Effector CD8-positive, alpha-beta T cell (primary cell): Measurements from ENCODE around the gene NFILZ.
A peak's percentile ranks its signal among the peaks of the same experiment; 100 is the strongest.

Experiments used
- DNase-seq: peaks from one replicate; lab custom pipeline; 2025; lab: John Stamatoyannopoulos, UW
- total RNA-seq, 4 experiments: gene quantifications; one replicate each; lab custom pipeline; 2026; lab: John Stamatoyannopoulos, UW

NFILZ gene, protein sequence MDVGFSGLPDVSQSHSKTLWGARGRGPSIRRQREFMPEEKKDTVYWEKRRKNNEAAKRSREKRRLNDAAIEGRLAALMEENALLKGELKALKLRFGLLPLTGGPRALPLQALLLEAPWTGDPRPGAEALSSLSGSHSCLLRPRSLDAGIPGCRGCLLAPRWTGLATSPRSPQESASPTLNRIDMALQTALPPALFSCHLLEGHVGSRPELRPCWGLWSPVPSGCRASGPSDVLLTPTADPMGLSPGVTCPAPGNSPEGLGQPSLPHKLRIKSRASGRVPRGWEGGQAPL
- total RNA-seq = 0 to 0.72 (median 0.10) reads per million in 4 experiments

DNA sequence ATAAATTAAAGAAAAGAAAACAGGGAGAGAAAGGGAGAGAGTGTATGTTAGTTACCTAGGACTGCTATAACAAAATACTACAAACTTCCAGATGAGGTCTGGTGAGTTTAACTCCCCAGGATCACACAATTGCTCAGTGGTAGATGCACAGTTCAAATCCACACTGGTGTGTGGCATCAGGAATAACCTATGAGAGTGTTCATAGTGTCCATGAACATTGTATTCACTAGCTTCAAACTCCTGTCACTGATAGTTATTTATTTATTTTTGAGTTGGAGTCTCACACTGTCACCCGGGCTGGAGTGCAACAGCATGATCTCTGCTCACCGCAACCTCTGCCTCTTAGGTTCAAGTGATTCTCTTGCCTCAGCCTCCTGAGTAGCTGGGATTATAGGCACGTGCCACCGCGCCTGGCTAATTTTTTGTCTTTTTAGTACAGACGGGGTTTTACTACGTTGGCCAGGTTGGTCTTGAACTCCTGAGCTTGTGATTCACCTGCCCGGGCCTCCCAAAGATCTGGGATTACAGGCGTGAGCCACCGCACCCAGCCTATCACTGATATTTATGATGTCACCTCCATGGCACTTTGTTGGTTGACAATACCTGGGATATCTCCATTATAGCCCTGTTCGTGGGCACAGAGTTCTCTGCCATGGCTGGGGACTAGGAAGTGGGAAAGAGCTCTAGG is at the start of gene NFILZ:
Gene NFILZ (plus strand): TSS at position 638 of the 688 bp plus-strand sequence. CDS start 46,133 bp downstream, outside the sequence.
- no peak for DNase-seq

DNA sequence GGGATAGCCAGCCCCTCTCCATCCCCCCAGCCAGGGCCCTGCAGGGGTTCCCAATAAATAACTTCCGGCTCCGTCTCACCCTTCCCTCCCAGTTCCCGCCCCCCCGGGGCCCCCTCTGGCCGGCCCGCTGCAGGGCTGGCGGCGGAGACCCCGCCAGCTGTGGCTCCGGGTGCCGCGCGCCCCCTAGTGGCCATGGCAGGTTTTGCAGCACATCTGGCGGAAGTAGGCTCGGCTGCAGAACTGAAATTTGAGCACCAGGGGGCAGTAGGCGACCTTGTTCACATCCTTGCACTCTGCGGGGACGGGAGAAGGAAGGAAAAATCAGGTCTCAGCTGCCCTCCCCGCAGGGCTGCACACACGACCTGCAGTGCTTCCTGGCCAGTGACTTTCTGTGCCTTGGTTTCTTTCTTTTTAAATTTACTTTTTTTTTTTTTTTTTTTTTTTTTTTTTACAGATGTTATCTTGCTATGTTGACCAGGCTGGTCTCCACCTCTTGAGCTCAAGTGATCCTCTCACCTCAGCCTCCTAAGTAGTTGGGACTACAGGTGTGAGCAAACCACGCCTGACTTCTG is 49.6 kb upstream of the NFILZ start:
- DNase-seq = peak; percentile 76

DNA sequence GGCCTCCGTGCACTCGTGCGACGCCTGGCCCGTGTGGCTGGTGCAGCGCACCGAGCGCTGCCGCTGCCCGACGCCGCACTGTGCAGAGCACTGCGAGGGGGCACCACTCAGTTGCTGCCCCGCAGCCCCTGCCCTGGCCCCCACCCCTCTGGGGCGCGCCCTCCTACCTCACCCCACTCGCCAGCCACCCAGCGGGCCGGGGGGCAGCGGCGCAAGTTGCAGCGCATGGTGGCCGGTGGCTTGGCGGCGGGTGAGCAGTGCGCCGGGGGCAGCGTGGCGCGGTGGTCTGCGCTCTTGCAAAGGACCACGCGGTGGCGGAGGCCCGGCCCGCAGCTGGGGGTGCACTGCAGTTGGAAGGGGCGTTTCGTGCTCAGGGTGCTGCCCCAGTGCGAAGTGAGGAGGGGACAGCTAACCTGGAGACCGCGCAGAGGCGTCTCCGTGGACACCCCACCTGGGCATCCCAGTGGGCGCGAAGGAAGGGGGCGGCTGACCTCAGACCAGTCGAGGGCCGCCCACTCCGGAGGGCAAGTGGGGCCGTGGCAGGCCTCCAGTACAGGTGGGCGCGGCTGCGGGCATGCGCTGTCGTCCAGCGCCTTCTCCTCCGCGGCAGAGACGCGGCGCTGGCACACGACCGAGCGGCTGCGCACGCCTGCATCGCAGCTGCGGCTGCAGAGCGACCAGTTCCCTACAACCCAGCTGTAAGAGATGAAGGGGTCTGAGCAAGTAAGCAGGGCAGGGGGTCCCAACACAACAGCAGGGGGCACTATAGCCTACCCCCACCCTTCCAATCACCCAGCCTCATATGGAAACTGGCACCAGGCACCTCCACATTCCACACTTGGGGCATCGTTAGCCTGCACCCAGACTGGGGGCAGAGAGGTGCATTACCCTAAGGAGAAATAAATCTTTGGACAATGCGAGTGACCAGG is 45.2 kb upstream of the NFILZ start:
- no peak for DNase-seq

DNA sequence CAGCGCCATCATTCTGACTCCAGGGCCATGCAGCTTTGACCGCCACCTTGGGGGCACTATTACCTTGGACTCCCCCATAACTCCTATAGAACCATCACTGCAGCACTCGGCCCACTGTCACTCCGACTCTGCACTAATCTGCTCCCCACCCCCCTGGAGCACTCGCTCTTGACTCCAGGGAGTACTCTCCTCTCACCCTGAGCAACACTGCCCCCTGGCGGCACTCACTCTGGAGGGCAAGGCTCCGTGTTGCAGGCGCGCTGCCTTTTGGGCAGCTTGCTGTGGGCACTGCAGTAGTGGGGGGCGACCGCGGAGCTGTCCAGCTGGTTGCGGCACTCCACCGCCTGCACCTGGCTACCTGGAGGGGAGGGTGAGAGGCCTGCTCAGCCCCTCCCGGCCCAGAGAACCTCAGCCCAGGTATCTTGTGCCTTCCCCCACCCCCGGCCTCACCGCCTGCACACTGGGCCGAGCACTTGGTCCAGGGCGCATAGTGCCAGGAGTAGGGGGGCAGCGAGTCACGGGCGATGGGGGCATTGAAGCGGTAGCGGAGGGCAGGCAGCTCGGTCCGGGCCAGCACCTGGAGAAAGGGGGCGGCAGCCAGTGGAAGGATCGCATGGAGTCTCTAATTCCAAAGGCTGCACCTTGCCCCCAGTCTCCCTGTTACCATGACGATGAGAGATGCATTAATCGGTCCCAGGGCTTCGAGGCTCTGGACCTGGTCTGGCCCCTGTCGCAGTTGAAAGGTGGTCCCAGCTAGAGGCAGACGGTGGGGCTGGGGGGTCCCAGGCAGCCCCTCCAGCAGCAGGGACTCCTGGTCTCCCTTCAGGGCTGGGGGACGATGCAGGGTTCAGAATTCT is 44.3 kb upstream of the NFILZ start:
- DNase-seq = peak; percentile 25

DNA sequence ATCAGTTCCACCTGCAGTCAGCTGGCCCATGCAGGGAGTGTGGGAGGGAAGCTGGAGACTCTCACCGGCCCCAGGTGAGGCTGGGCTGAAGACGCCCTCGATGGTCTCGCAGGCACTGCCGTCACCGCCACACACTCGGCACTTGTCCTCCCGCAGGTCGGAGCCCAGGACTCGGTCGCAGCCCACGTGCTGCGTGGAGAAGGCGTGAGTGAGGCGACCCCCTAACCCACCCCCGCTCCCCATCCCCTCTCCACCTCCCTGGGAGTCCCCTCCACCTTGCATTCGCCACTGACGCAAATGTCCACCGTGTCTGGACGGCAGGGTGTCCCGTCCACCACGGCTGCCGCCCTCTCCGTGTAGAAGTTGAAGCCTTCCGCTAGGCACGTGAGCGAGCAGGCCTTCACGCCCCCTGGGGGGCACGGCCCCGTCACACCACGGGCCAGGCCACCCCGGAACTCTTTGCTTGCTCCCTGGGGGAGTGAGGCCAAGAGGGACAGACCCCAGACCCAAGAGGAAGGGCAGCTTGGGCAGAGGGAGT is 41.2 kb upstream of the NFILZ start:
- no peak for DNase-seq

DNA sequence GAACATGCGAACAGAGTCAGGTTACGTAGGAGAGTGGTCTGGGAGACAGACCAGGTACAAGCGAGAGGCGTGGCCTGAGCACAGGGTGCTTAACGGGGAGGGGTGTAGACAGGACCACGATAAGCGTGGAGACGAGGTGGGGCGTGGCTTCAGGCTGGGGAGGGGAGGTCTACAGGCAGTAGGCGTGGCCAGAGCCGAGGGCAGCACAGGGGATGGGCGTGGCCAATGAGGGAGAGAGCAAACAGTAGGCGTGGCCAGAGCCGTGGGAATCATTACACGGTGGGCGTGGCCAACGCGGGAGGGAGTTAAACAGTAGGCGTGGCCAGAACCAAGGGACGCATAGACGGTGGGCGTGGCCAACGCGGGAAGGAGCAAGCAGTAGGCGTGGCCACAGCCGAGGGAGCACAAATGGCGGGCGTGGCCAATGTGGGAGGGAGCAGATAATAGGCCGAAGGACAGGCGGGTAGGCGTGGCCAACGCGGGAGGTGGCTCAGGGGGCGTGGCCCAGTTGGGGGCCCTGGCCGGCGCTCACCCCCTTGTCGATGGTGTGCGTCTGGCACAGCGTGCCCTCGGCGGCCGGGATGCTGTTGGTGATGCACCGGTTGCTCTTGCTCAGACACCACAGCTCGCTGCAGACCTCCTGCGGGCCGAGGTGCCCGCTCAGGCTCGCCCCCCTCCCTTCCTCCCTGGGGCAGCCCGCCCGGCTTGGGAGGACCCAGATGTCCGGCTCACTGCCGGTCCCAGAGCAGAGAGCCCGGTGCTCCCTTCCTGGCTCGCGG is 38.0 kb upstream of the NFILZ start:
- DNase-seq = peak; percentile 99

DNA sequence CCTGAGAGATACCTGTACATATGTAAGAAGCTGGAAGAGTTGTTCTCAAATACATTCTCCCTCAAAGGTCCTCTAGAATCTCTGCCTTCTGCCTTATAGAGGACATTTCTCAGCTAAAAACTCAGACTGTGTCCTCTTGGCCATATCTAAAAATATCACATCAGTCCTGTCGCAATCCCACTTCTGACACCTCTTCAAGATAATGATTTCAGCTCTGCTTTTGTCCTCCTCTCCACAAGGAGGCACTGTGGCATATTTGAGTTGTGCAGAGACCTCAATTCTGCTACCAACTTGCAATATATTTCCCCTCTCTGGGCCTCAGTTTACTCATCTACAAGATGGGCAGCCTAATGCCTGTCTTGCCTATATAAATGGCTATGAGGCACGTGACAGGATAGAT is 36.5 kb upstream of the NFILZ start:
- no peak for DNase-seq

DNA sequence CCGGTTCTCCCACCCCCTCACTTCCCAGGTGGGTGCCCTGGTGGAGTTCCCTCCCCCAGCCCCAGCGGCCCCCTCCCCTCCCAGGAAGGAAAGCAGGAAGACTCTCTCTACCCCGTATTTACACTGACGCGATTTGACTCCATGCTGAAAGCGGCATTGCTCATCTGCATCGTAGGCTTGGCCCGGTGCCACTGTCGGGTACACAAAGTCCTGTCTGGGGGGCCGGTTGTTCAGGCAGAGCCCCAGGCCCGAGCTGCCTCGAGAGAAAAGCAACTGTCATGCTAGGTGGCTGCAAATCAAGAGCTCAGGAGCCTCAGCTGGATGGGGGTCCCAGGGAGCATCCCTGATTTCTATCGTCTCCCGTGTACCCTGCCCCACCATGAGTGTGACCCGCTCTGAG is 34.8 kb upstream of the NFILZ start:
- DNase-seq = no peak

DNA sequence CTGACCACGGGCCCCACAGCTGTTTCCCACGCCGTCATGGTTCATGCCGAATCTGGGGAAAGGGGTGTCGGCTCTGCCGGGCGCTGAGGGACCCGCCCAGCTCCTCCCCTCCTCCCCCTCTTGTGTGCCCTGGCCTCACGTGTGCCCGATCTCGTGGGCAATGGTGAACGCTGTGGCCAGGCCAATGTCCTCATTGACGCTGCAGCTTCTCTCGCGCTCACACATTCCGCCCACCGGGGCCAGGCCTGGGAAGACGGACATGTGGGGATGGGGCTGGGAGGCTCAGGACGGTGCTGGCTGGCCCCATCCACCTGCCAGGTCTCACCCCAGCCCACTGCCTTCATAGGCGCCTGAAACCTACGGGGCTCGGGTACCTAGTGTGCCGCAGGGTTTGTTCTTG is 34.3 kb upstream of the NFILZ start:
- no peak for DNase-seq

DNA sequence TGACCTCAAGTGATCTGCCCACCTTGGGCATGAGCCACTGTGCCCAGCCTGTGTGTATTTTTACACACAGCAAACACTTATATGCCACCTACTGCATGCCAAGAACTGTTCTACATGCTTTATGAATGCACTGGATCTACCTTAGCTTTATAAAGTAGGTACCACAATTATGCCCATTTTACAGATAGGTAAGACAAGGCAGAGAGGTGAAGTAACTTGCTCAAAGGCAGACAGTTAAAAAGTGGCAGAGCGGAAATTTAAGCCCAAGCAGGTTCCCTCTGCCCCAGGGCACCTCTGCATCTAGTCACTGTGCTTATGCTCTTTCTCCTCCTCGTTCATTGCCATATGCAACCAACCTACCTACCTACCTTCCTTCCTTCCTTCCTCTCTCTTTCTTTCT is 30.4 kb upstream of the NFILZ start:
- DNase-seq = no peak

DNA sequence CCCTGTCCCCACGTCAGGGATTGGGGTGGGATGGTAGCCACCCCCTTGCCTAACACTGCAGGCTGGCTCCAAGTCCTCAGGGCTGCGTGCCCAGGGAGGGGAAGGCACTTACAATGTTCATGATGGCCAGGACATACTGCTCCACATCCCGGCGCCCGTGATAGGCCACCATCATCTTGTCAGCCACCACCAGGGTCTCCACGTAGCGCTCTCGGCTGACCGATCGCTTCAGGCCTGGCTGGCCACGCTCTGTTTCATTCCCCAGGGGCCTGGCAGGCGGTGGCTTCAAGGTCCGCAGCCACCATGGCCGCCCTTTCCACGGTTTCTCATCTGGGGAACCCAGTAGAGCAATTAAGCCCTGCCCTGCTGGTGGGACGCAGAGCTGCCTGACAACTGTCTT is 29.6 kb upstream of the NFILZ start:
- no peak for DNase-seq

DNA sequence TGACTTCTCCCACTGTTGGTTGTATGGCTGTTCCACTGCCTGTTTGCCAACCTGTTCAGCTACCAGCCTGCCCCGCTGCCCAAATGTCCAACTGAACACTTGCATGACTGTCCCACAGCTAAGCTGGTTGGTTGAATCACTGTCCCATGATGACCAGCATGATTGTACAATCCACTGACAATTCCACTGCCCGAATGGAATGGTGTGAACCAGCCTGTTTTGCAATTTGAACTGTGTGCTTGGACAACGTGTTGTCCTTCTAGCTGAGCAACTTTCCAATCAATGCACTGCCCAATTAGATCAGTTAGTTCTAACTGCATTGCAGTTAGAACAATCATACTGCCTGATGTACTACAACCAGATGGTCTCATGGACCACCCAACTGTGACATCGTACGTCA is 28.6 kb upstream of the NFILZ start:
- DNase-seq = no peak

DNA sequence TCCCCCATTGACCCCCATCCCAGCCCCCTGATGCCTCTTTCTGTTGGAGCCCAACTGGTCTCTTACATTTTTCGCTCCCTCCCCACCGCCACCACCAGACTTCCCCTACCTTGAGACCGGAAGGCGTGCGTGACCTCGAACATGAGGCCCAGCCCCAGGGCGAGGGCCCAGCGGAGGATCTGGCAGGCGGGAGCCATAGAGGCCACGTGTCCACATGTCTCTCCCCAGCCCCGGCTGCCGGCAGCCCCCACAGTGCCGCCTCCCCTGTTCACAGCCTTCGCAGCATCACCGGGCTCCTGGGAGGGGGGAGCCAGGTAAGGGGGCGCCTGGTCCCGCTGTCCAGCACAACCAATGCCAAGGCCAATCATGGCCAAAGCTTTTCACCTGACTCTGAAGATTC is 24.9 kb upstream of the NFILZ start:
- no peak for DNase-seq

DNA sequence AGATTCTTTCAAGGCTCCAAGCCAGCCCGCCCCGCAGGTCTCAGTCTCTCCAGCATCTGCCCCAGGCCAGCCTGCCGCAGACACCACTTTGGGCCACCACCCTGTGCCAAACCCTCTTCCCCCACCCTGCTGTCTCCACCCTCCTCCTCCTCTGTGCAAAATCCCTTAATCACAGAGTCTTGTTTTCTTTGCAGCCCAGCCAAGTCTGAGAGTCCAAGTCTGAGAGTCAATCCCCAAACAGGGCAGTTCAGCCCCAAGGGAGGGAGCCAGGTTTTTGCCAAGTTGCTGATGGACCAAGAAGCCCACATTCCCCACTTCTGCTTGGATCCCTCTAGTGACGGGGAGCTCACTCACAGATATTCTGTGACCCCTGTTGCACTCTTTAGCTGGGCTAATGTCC is 23.0 kb upstream of the NFILZ start:
- no peak for DNase-seq

DNA sequence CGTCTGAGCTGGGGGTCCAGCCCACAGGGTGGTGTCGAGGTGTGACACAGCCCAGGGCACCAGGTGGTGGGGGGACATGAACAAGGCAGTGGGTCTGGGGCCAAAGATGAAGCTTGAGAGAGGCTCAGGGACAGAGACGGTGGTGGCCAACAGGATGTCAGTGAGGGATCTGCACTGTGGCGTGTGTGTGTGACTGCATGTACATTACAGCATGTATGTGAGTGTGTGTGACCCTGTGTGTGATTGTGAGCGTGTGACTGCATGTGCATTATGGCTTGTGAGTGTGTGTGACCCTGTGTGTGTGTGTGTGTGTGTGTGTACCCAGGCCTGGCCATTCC is 21.5 kb upstream of the NFILZ start:
- no peak for DNase-seq

DNA sequence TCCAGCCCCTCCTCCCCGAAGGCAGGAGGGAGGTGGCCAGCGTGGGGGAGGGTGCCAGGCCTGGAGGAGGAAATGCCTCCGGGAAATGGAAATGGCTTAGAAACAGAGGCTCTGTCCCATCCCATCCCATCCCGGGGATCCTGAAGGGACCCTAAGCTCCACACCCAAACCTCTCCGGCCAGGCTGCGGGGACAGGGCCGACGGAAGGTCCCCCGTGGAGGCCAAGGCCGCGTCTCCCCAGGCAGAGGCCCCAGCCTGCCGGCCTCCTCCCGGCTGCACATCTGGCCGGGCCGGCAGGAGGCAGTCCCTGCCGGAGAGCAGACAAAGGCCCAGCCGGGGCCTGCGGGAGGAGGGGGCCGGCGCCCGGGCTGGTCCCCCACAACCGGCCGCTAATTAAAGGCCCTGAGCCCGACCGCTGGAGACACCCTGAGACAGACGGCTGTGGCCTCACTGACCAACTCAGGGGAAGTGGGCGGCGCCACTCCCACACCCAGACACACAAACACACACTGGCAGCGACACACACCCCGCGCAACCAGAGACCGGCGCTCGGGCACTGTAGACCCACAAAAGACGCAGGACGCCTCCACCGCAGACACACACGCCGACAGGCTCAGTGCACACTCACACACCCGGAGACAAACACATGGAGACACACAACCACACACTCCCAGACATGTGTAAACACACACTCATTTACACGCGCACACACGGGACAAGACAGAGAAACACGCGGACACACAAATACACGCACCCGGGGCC is 21.0 kb upstream of the NFILZ start:
- no peak for DNase-seq

DNA sequence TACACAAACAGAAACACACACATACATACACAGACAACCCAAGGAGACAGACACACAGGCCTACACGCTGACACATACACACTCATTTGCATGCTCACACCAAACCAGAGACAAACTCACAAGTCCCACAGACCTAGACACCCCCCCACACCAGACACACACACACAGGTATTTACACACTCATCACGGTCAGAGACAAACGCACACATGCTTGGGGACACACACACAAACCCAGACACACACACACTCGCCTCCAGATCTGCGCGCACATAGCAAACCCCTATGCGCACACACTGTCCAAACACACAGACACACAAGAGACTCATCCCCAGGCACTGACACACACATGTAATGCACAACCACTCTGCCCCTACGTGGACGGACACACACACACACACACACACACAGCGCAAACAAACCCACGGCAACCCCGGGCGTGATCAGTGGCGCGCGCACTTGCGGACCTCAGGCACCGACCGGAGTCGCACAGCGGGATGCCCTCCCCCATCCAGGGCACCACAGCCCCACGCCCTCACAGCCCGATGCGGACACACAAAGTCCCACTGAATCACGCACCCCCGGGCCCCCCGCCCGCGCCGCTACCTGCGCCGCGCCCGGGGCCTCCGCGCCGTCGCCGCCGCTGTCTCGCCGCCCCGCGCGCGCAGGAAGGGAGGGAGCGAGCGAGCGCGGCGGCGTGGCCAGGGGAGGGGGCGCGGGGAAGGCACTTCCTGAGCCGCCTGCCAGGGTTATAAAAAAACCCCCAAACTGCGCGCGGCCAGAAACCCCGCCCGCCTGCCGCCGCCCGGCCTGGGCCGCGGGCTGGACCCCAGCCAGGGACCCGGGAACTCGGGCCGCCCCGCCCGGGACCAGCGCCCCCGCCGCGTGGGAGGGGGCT is 20.1 kb upstream of the NFILZ start, which contains the start of gene ADAMTS10:
Gene ADAMTS10 (minus strand): TSS at position 675 of the 895 bp plus-strand sequence. CDS start 5,005 bp downstream, outside the sequence.
- DNase-seq = peak; percentile 23

DNA sequence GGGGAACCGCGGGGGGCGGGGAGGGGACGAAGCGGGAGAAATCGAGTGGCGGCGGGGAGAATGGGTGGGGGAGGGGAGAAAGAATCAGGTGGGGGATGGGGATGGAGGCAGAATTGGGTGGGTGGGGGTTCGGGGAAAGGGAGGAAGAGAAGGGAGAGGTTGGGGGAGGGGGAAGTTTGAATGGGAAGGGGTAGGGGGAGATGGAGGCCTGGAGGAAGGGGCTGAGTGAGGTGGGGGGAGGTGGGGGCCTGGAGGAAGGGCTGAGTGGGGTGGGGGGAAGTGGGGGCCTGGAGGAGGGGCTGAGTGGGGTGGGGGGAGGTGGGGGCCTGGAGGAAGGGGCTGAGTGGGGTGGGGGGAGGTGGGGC is 19.5 kb upstream of the NFILZ start:
- no peak for DNase-seq
